ENCODE results near the gene RANBP10.

RANBP10 gene

DNA sequence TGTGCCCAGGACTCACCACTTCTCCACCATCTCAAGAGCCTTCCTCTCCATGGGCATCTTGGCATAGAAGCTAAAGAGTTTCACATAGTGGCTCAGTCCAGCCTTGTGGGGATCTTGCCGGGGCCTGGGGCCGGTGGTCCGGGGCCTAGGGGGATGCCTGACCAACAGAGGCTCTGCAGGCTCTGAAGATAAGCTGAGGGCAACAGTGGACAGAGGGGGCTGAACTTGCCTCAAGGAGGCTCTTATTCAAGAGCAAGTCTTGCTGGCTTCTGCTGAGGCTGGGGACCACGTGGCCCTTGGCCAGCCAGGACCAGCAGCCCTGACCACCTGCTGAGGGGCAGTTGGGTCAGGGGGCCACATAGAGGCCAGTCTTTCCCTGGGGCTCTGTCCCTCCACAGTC is 22.3 kb upstream of the RANBP10 start:
- in situ Hi-C loops (cut with MboI; ENCODE audit: low sequenced_read_pairs): no loop called here

DNA sequence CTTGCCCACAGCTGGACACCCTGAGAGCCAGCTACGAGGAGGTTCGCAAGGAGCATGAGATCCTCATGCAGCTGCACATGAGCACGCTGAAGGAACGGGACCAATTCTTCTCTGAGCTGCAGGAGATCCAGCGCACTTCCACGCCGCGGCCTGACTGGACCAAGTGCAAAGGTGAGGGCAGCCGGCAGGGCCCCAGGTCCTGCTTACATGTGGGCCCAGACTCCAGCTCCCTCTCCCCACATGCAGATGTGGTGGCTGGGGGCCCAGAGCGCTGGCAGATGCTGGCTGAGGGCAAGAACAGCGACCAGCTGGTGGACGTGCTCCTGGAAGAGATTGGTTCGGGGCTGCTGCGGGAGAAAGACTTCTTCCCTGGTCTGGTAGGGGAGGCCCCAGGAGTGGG is 19.5 kb upstream of the RANBP10 start:
- in situ Hi-C loops (cut with MboI; ENCODE audit: low sequenced_read_pairs): no loop called here

- in situ Hi-C loops (cut with MboI; ENCODE audit: low sequenced_read_pairs): no loop called here
Observed at GRCh38 chr16:67825119-67825518, 18.8 kb upstream of the RANBP10 start.

- in situ Hi-C loops (cut with MboI; ENCODE audit: low sequenced_read_pairs): no loop called here
Observed at GRCh38 chr16:67822511-67822910, 16.2 kb upstream of the RANBP10 start.

GRCh38 chr16:67820608-67821259 is 14.4 kb upstream of the RANBP10 start:
- in situ Hi-C loops (cut with MboI; ENCODE audit: low sequenced_read_pairs): no loop called here

DNA sequence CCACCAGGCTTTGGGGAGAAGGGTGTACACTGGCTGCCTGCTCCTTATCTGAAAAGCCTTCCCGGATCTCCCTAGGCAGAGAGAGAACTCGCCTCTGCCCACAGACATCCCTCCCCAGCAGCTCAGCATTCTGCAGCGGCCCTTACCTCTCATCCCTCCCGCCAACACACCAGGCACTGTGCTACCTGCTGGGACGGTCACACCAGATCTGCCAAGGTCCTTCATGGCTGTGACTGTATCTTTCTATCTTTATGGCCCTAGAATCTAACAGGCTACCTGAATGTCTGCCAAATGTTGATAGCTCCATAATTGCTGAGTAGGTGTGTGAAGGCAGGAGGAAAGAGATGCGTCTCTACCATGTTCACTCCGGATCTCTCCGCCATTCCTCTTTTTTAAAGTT is 8.2 kb upstream of the RANBP10 start:
- in situ Hi-C loops (cut with MboI; ENCODE audit: low sequenced_read_pairs): no loop called here

GRCh38 chr16:67811899-67812298 is 5.5 kb upstream of the RANBP10 start:
- in situ Hi-C loops (cut with MboI; ENCODE audit: low sequenced_read_pairs): no loop called here

GRCh38 chr16:67807148-67807682 is 855 bp upstream of the RANBP10 start:
- in situ Hi-C loops (cut with MboI; ENCODE audit: low sequenced_read_pairs): no loop called here

DNA sequence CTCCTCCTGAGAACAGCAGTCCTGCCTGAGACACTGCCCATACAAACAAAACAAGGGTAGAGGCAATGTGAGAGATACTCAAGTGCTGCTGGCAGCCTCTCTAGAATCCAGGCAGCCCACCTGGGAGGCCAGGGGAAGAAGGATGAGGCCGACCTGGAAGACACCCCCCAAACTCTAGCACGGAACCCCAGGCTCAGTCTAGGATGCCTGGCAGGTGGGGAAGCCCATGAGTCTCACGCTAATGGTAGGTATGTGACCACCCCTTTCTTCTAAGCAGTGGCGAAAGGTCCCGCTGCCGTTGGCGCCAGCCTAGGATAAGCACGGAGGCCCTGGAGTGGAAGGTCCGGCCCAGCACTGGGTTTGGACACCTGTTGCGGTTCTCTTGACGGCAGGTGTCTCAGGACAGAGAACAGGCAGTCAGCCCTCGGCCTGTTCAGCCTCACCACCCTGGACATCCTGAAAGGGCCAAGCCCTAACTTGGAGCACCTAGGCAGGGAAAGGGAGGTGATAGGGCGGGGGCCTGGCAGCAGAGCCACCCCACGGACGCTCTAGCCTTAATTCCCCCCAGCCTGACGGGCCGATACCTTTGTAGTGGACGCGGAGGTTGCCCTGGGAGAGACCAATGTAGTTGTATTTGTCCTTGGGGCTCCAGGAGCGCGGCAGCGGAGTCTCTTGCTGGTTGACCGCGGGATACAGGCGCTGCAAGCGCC is 487 bp downstream of the RANBP10 start:
- in situ Hi-C loops (cut with MboI; ENCODE audit: low sequenced_read_pairs): no loop called here

- in situ Hi-C loops (cut with MboI; ENCODE audit: low sequenced_read_pairs): no loop called here
Observed at GRCh38 chr16:67804853-67805542, 1.4 kb downstream of the RANBP10 start.

DNA sequence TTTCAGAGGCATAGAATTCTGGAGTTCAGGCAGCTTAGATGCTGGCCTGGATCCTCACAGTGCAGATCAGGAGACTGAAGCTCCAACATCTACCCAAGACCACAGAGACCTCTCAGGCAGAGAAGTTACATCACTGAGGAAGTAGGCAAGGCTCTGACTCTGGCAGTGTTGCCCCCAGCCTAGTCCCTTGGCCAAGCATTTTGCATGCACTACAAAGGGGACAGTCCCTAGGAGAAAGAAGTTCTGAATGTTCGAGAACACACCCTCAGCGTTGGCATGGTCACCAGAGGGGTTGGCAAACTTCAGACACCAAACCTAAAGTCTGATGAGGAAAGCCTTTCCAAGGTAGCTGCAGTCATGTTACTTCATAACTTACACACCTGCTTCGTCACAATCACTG is 2.5 kb downstream of the RANBP10 start:
- in situ Hi-C loops (cut with MboI; ENCODE audit: low sequenced_read_pairs): no loop called here

GRCh38 chr16:67801883-67802282 is 4.5 kb downstream of the RANBP10 start:
- in situ Hi-C loops (cut with MboI; ENCODE audit: low sequenced_read_pairs): no loop called here

DNA sequence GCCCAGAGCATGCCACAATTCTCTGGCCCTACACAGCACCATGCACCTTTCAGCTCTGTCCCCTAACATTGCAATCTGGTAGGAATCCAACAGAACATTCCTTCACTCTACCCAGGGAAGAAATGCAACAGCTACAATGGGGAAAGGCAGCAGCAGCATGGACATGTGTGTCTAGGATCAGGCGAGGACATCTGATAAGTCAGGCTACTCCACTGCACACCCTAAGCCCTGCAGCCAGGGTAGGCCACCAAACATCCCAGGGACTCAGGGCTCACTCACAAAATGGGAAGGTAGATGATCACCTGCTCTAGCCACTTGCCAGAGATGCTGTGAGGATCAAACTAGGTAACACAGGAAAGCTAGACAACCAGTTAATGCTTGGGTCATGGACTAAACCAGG is 5.1 kb downstream of the RANBP10 start:
- in situ Hi-C loops (cut with MboI; ENCODE audit: low sequenced_read_pairs): no loop called here

DNA sequence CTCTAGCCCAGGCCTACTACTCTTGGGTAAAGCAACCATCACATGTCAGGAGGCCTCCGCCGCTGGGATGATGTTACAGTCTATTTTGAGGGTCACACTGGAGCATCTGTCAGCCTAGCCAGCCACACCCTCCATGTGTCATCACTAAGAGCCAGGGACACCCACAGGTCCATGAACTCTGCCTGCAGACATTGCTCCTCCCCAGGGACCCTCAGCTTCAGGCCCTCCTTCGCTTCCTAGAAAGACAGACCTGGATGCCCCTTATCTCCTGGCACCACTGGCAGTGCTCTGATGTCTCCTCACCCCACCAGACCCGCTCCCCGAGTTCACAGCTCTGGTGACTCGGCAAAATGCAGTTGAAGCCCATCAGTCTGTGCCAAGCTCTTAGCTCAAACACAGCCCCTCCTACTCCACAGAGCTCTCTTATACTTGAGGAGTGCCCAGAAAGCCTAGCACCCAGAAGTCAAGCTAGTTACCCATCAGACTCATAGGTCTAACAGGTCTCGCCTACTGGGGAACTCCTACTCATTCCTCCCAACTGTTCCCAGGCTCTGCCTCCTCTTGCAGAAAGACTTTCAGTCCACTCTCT is 5.9 kb downstream of the RANBP10 start:
- in situ Hi-C loops (cut with MboI; ENCODE audit: low sequenced_read_pairs): no loop called here

GRCh38 chr16:67796099-67796718 is 10.2 kb downstream of the RANBP10 start:
- in situ Hi-C loops (cut with MboI; ENCODE audit: low sequenced_read_pairs): no loop called here

DNA sequence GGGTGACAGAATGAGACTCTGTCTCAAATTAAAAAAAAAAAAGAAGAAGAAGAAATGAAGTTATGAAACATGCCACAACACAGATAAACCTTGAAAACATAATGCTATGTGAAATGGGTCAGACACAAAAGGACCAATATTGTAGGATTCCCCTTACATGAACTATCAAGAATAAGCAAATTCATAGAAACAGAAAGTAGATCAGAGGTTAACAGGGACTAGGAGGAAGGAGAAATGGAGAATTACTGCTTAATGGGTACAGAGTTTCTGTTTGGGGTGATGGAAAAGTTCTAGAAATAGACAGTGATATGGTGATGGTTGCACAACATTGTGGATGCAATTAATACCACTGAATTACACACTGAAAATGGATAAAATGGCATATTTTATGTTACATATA is 16.3 kb downstream of the RANBP10 start:
- in situ Hi-C loops (cut with MboI; ENCODE audit: low sequenced_read_pairs): no loop called here

- in situ Hi-C loops (cut with MboI; ENCODE audit: low sequenced_read_pairs): no loop called here
Observed at GRCh38 chr16:67786491-67786890, 19.9 kb downstream of the RANBP10 start.

DNA sequence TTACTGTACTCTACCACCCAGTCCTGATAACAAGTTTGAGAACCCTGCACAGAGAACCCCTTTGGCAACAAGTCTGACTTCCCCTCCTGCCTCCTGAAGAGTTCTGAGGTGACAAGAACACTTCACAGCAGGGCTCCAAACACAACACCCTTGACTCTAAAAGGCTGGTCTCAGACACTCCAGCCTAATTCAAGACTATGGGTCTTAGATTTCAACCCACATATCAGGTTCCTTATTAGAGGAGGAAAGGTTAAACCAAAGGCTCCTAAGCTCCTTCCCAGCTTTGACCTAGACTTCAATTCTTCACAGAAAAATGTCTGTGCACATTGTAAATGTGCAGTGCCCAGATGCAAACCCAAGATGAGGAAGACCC is 23.0 kb downstream of the RANBP10 start:
- in situ Hi-C loops (cut with MboI; ENCODE audit: low sequenced_read_pairs): no loop called here

GRCh38 chr16:67782567-67783352 is 23.6 kb downstream of the RANBP10 start:
- in situ Hi-C loops (cut with MboI; ENCODE audit: low sequenced_read_pairs): no loop called here

- in situ Hi-C loops (cut with MboI; ENCODE audit: low sequenced_read_pairs): no loop called here
Observed at GRCh38 chr16:67781565-67781921, 24.8 kb downstream of the RANBP10 start.
